GM12878 (cell line): ENCODE results near the gene SLC6A9. TPM values are rescaled to one million over a fixed set of nuclear protein-coding genes. Genes with fewer than 3 reads are reported as not detected.

Source experiments
- ATAC-seq: fragments of 200-7000 bp; cut with Tn5 transposase; 3 replicates; pipeline ENCODE4 v1.9.1; 2020; ENCODE audit warnings: mild to moderate bottlenecking, moderate library complexity
- BruUV-seq: library from RNA; stranded (reverse); fragments of 400-500 nt; replicated peaks from 2 replicates; lab custom pipeline; 2021; lab: Mats Ljungman, UMichigan
- CTCF ChIA-PET: fragments of 300-600 bp; sonication (Branson Sonifier 250); formaldehyde crosslinking; extraction: SDS; loops from one replicate; lab custom pipeline; 2021; ENCODE audit warnings: inconsistent platforms; lab: Yijun Ruan, JAX
- POLR2A ChIA-PET: fragments of 350-600 bp; formaldehyde crosslinking; extraction: SDS; loops from one replicate; lab custom pipeline; 2021; ENCODE audit warnings: inconsistent platforms; lab: Charles Lee
- RAD21 ChIA-PET: fragments of 300-600 bp; sonication (Branson Sonifier 250); formaldehyde crosslinking; loops from one replicate; lab custom pipeline; 2023; ENCODE audit warnings: antibody characterized with exemption; ENCODE audit not compliant: unreplicated experiment; lab: Charles Lee
- SMC1A ChIA-PET: fragments of 300-600 bp; sonication (Branson Sonifier 250); formaldehyde crosslinking; loops from one replicate; lab custom pipeline; 2023; ENCODE audit not compliant: unreplicated experiment, uncharacterized antibody; lab: Charles Lee
- DNase-seq: peaks from one replicate; pipeline ENCODE4 v3.0.0-alpha.2; 2011; ENCODE audit warnings: low read depth, low spot score
- FAIRE-seq: peaks from 3 replicates; lab custom pipeline; 2011; peaks lifted over from hg19 to GRCh38; lab: Jason Lieb, UNC
- H2AFZ ChIP-seq: 2 replicates; pipeline ENCODE4 v1.6.0; 2011; ENCODE audit warnings: low read depth, low read length, control low read depth; ENCODE audit not compliant: control insufficient read depth
- H3K27ac ChIP-seq: 2 replicates; pipeline ENCODE4 v1.5.1; 2011; ENCODE audit warnings: control low read depth; ENCODE audit not compliant: control insufficient read depth, insufficient read depth
- H3K27me3 ChIP-seq, 2 experiments: replicated peaks in 1 of 2; 2 replicates each; pipeline versions ENCODE4 v1.6.0 to v1.6.1; 2011; ENCODE audit warnings: low read length in 1 of 2; ENCODE audit not compliant: control insufficient read depth in 2 of 2, insufficient read depth in 2 of 2
- H3K36me3 ChIP-seq, 2 experiments: 2 replicates each; pipeline ENCODE4 v1.5.1; 2011; ENCODE audit warnings: low read length in 1 of 2; ENCODE audit not compliant: control insufficient read depth in 2 of 2, insufficient read depth in 2 of 2
- H3K4me1 ChIP-seq: 2 replicates; pipeline ENCODE4 v1.6.1; 2011; ENCODE audit warnings: mild to moderate bottlenecking, low read length, moderate library complexity, mixed read lengths; ENCODE audit not compliant: control insufficient read depth, insufficient read depth
- H3K4me2 ChIP-seq: 2 replicates; pipeline ENCODE4 v1.6.0; 2011; ENCODE audit warnings: control low read depth; ENCODE audit not compliant: control insufficient read depth, insufficient read depth
- H3K4me3 ChIP-seq: fragments of 200-600 bp; sonication (generic); 2 replicates; pipeline ENCODE4 v1.5.1; 2016
- H3K79me2 ChIP-seq: 2 replicates; pipeline ENCODE4 v1.6.0; 2011; ENCODE audit warnings: low read length; ENCODE audit not compliant: control insufficient read depth, insufficient read depth
- H3K9ac ChIP-seq: 2 replicates; pipeline ENCODE4 v1.8.0; 2011; ENCODE audit warnings: low read length, control low read depth, mixed read lengths; ENCODE audit not compliant: control insufficient read depth, insufficient read depth
- H3K9me3 ChIP-seq: replicated peaks from 3 replicates; pipeline ENCODE4 v1.5.1; 2011; ENCODE audit warnings: mild to moderate bottlenecking, low read length; ENCODE audit not compliant: control insufficient read depth, insufficient read depth
- H4K20me1 ChIP-seq: 2 replicates; pipeline ENCODE4 v1.6.0; 2011; ENCODE audit not compliant: control insufficient read depth, insufficient read depth
- BHLHE40 ChIP-seq, 2 experiments: fragments of 450-650 bp in 1 of 2; IDR thresholded peaks; 2 replicates each; pipeline ENCODE4 v1.6.1; 2011 to 2017; ENCODE audit warnings: low read depth in 2 of 2, borderline replicate concordance in 1 of 2, improper control_type of control experiment in 1 of 2, low read length in 1 of 2, mild to moderate bottlenecking in 1 of 2
- MTA2 ChIP-seq: fragments of 450-650 bp; IDR thresholded peaks from 2 replicates; pipeline ENCODE4 v1.6.1; 2016; ENCODE audit warnings: low read depth, mild to moderate bottlenecking, moderate library complexity
- PKNOX1 ChIP-seq: fragments of 450-650 bp; IDR thresholded peaks from 2 replicates; pipeline ENCODE4 v1.6.1; 2016; ENCODE audit warnings: mild to moderate bottlenecking
- SIN3A ChIP-seq: IDR thresholded peaks from 2 replicates; pipeline ENCODE4 v1.6.1; 2012; ENCODE audit warnings: low read depth, low read length, improper control_type of control experiment
- TCF7 ChIP-seq: IDR thresholded peaks from 2 replicates; pipeline ENCODE4 v1.6.1; 2014; ENCODE audit warnings: antibody characterized with exemption, borderline replicate concordance
- ZZZ3 ChIP-seq: IDR thresholded peaks from 2 replicates; pipeline ENCODE4 v1.6.1; 2011; ENCODE audit warnings: low read depth; ENCODE audit not compliant: control insufficient read depth, insufficient read length
- WGBS: methylation state at CpG from one replicate; pipeline ENCODE4 v1.1.6; 2016; ENCODE audit warnings: low lambda C conversion rate; ENCODE audit not compliant: insufficient replicate concordance, insufficient coverage; ENCODE audit errors: missing lambda C conversion rate; 5-methylcytosine and 5-hydroxymethylcytosine counted together
- in situ Hi-C: fragments of 300-500 bp; cut with MboI; formaldehyde crosslinking; loops from 9 replicates; pipeline ENCODE4 v1.14.3; 2018; ENCODE audit warnings: mixed read lengths
- intact Hi-C: fragments of 100-400 bp; cut with micrococcal nuclease; formaldehyde crosslinking; loops from one replicate; pipeline ENCODE4 v1.14.2; 2022; ENCODE audit not compliant: unreplicated experiment
- polyA plus RNA-seq, 11 experiments: library from polyadenylated mRNA; depleted of rRNA in 4 of 11; unstranded in 6 of 11; stranded (reverse) in 5 of 11; fragments of >200 nt; fragmentation: Nextera tagmentation in 4 of 11; fragmentation: Illumina TruSeq in 1 of 11; extraction: Ambion mirVana in 4 of 11; extraction: Trizol in 1 of 11; gene quantifications; 1 replicate in 1 of 11; 2 replicates in 10 of 11; pipeline versions ENCODE4 v1.2.1 to v1.2.3, GENCODE V29; 2011 to 2016; ENCODE audit warnings: inconsistent platforms in 2 of 11, missing spikeins in 2 of 11, low read depth in 1 of 11
- total RNA-seq, 4 experiments: library from RNA; depleted of rRNA in 3 of 4; stranded (reverse); fragments of >200 nt in 3 of 4; fragmentation: Illumina TruSeq in 1 of 4; extraction: Trizol in 1 of 4; gene quantifications; 2 replicates each; pipeline versions ENCODE4 v1.2.1 to v1.2.3, GENCODE V29; 2013 to 2021

The SLC6A9 gene
- total and polyA plus RNA-seq, 10 of the 15 experiments (the other 5 are each of a cell fraction or from before 2014, with no cell fraction given), result 0.02 to 2.0 (median 0.63) TPM

DNA sequence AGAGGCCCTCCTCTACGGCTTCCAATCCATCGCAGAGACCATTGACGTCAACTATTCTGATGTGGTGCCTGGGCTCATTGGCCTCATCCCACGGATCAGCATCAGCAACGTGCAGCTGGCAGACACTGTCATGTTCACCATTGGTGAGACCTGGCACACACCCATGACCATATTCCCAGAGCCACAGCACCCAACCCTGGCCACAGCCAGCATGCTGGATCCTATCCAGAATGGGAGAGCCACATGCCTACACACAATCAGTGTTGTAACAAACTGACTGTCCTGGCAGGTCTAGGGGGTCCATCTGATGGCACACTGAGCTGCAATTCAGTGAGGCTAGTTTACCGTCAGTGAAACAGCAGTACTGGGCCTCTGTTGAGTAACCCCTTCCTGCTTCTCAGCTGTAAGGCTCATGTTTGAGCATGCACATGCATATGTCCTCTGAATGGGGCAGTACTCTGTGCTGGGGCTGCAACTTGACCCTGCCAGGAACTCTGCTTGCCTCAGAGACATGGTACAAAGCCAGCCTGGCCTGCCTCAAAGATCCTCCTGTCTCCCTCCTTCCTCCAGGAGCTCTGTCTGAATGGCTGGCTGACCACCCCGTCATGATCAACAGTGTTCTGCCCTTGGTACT lies 73.7 kb downstream of the SLC6A9 start:
- Histone ChIP-seq H3K9ac (no peak overlapping the region), H4K20me1 (no peaks in the 10 kb centered on the region), H3K79me2 (no peaks in the 10 kb centered on the region), H3K4me3 (no peak overlapping the region), H3K9me3 (no peaks in the 10 kb centered on the region), H3K27me3 (no peaks in the 10 kb centered on the region), H3K27ac (no peak overlapping the region), H3K4me2 (no peak overlapping the region), H3K36me3 (peaks cover 0 to 12% of the 10 kb centered on the region in 2 experiments; a peak in 1 of 4 replicates)
- CTCF ChIA-PET, result interaction anchor here (1.6 to 1.9 kb wide), 2 partner anchors 12 to 22 kb away, joined by 3 to 6 read pairs; no protein-coding TSS in a partner anchor
- intact Hi-C loops, result no loop called here
- RAD21 ChIA-PET, result no interaction called here
- FAIRE-seq (no peak), DNase-seq (no peak), ATAC-seq (no peak)
- BruUV-seq, result no TSS peak
- in situ Hi-C loops, result no loop called here
- no peak for TF ChIP-seq SIN3A
- TF ChIP-seq MTA2, result no peak
- TF ChIP-seq PKNOX1, result no peak
- no peak for TF ChIP-seq BHLHE40 (IDR thresholded peaks at IDR 0.05; ENCODE audit: borderline replicate concordance in 1 of 2, low read depth in 2 of 2, low read length in 1 of 2)
- TF ChIP-seq ZZZ3, result no peak
- no peak for TF ChIP-seq TCF7
- TF ChIP-seq, all 136 proteins: peak for 0
- POLR2A ChIA-PET, result no interaction called here
- WGBS, result 80% methylated on average over 7 of the region's 7 CpGs
- SMC1A ChIA-PET, result no interaction called here
- Histone ChIP-seq H3K4me1 (no peaks in the 10 kb centered on the region), H2AFZ (no peak overlapping the region)
